ENCODE results near the gene PPFIA3.
A peak's percentile ranks its signal among the peaks of the same experiment; 100 is the strongest.

The PPFIA3 gene

DNA sequence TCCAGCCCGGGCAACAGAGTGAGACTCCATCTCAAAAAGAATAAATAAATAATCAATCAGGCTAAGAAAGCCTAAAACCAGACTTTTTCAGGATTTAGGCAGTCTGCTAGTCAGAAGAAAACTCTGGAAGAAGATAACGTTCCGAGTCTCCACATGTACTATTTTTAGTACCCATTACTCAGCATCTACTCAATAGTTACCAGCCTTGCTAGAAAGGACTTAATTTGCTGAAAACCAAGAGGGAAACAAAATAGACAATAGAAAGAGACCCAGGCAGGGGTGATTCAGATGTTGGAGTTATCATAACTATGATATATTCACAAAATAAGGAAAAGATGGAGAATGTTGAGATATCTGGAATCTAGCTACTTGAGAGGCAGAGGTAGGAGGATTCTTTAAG is 8.8 kb upstream of the PPFIA3 start:
- Histone ChIP-seq H3K4me3 (ENCODE audit: insufficient read length, low read depth) (no peak overlapping the region), H3K4me1 (ENCODE audit: insufficient read depth, insufficient read length) (peaks cover 11% of the 10 kb centered on the region), H3K9ac (ENCODE audit: insufficient read length, low read depth) (no peak overlapping the region), H3K27me3 (ENCODE audit: insufficient read depth, insufficient read length) (no peaks in the 10 kb centered on the region), H3K9me3 (ENCODE audit: insufficient read depth, low read length) (no peaks in the 10 kb centered on the region), H3K36me3 (ENCODE audit: insufficient read depth, insufficient read length, low read length) (peaks cover 44% of the 10 kb centered on the region)
- TF ChIP-seq YY1 (IDR thresholded peaks at IDR 0.05; ENCODE audit: insufficient read depth, insufficient read length) (no peak), SUZ12 (IDR thresholded peaks at IDR 0.05; ENCODE audit: extremely low read depth, insufficient read depth, insufficient read length) (no peak)
- no peak for DNase-seq (ENCODE audit: low read depth, low spot score)

DNA sequence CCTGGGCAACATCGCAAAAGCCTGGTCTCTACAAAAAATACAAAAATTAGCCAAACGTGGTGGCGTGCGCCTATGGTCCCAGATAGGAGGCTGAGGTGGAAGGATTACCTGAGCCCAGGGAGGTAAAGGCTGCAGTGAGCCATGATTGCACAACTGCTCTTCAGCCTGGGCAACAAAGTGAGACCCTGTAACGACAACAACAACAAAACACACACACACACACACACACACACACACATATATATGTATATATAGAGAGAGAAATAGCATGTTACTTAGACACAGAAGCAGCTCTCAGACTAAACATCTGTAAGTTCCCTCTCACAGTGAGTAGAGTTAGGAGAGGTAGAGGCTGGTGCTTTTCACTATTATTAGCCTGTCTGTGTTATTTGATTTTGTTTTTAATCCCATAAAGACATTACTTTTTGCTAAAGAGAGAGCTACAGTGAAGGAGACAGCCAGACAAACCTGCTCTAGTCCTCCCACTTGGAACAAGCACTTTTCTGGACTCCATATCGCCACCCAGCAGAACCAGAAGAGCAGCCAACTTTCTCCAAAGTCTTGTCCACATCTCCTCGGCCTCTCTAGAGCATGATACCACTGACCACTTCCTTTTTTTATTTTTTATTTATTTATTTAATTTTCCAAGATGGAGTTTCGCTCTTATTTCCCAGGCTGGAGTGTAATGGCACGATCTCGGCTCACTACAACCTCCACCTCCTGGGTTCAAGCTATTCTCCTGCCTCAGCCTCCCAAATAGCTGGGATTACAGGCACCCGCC is 7.9 kb upstream of the PPFIA3 start:
- peaks cover 38% of the 10 kb centered on the region for H3K36me3 ChIP-seq (ENCODE audit: insufficient read depth, insufficient read length, low read length)
- no peak for DNase-seq (ENCODE audit: low read depth, low spot score)
- no peak overlapping the region for H3K9ac ChIP-seq (ENCODE audit: insufficient read length, low read depth)
- H3K27me3 ChIP-seq (ENCODE audit: insufficient read depth, insufficient read length): no peaks in the 10 kb centered on the region
- no peak overlapping the region for H3K4me3 ChIP-seq (ENCODE audit: insufficient read length, low read depth)
- H3K4me1 ChIP-seq (ENCODE audit: insufficient read depth, insufficient read length): peaks cover 11% of the 10 kb centered on the region
- no peak for TF ChIP-seq YY1 (IDR thresholded peaks at IDR 0.05; ENCODE audit: insufficient read depth, insufficient read length)
- no peak for TF ChIP-seq ZNF274 (IDR thresholded peaks at IDR 0.05; ENCODE audit: low read depth, low read length)
- no peak for TF ChIP-seq SUZ12 (IDR thresholded peaks at IDR 0.05; ENCODE audit: extremely low read depth, insufficient read depth, insufficient read length)
- no peaks in the 10 kb centered on the region for H3K9me3 ChIP-seq (ENCODE audit: insufficient read depth, low read length)

DNA sequence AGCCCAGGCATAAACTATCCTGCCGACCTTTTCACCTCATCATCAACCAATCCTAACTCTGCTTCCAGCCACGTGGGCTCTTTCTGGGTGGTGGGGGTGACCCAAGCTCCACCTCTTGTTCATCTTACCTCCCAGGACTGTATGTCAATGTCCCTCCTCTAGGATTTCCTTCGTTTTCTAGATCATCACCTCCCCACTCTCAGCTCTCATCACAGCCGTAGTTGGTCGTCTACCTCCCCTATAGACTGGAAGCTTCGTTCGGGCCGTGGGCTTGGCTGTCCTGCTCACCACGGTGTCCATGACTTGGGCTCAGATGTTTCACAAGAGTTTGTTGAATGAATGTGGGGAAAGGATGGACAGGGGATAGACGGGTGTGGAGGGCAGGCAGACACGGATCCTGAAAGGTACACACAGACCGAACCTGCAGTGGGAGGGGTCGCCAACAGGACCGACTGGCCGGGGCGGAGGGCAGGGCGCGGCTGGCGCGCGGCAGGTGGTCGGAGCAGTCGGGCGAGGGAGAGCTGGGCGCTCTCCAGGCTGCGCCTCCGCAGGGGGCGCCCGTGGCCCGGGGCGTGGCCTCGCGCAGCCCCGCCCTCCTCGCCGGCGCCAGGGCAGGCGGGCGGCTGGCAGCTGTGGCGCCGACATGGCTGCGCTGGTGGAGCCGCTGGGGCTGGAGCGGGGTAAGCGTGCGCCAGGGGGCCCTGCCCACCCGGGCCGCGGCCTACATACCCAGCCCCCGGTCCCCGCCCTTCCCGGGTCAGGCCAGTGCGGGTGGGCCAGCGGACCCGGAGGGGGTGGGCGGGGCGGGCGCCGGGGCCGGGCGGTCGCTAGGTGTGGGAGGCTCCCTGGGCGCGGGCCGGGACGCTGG is 5.3 kb upstream of the PPFIA3 start, which contains the start of gene LIN7B:
Gene LIN7B (plus strand): TSS at position 609 of the 868 bp plus-strand sequence. CDS start 35 bp downstream, at position 644.
- H3K36me3 ChIP-seq (ENCODE audit: insufficient read depth, insufficient read length, low read length): peaks cover 12% of the 10 kb centered on the region
- H3K4me1 ChIP-seq (ENCODE audit: insufficient read depth, insufficient read length): peaks cover 6% of the 10 kb centered on the region

DNA sequence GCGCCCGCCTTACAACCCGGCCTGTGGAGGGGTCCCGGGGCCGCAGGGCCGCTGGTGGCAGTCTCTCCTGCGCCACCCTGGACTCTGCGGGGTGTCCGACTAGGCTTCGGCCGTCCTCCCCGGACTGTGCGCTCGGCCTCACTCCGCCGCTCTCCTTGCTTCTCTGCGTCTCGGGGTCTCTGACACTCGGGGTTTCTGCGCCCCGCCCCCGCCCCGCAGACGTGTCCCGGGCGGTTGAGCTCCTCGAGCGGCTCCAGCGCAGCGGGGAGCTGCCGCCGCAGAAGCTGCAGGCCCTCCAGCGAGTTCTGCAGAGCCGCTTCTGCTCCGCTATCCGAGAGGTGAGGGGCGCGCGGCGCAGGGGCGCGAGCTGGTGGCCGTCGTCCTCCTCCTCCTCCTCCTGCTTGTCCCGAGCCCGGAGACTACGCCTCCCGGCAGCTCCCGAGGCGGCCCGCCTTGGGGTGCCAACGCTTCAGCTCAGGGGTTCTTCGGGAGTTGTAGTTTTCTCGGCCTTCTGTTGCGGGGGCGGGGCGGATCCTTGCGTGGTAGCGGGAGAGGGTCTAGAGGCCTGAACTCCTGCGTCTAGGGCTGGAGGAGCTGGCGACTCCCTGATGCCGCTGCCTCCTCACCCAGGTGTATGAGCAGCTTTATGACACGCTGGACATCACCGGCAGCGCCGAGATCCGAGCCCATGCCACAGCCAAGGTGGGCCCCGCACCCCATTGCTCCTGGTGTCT is 4.5 kb upstream of the PPFIA3 start:
- H3K27me3 ChIP-seq (ENCODE audit: insufficient read depth, insufficient read length): peaks cover 5% of the 10 kb centered on the region
- DNase-seq (ENCODE audit: low read depth, low spot score): no peak
- H3K9ac ChIP-seq (ENCODE audit: insufficient read length, low read depth): peak overlapping the region; percentile 85

More for the DNA sequence above, 5.3 kb upstream of the PPFIA3 start, which contains the start of gene LIN7B:
- Histone ChIP-seq H3K9ac (ENCODE audit: insufficient read length, low read depth) (peak within 1 kb of the TSS; percentile 85), H3K4me3 (ENCODE audit: insufficient read length, low read depth) (peak within 1 kb of the TSS; percentile 70), H3K27me3 (ENCODE audit: insufficient read depth, insufficient read length) (no peaks in the 10 kb centered on the region), H3K9me3 (ENCODE audit: insufficient read depth, low read length) (no peaks in the 10 kb centered on the region)
- TF ChIP-seq YY1 (IDR thresholded peaks at IDR 0.05; ENCODE audit: insufficient read depth, insufficient read length) (no peak), ZNF274 (IDR thresholded peaks at IDR 0.05; ENCODE audit: low read depth, low read length) (no peak), SUZ12 (IDR thresholded peaks at IDR 0.05; ENCODE audit: extremely low read depth, insufficient read depth, insufficient read length) (no peak)
- DNase-seq (ENCODE audit: low read depth, low spot score): no peak

DNA sequence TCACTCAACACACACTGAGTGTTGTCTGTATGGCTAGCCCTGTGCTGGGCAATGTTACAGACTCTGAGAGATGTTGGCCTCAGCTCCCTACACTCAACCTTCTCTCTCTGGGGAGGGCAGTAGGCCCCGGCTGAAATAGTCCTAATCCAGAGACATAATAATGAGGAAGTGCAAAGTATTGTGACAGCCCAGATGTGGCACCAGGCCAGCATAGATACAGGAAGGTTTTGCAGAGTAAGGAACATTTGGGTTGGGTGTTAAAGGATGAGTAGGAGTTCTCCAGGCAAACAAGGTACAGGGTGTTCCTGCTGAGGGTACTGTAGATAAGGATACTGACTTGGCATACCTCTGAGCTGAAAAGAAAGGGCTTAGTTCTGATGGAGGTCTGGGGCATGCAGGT is 2.8 kb upstream of the PPFIA3 start:
- no peak for DNase-seq (ENCODE audit: low read depth, low spot score)
- no peaks in the 10 kb centered on the region for H3K9me3 ChIP-seq (ENCODE audit: insufficient read depth, low read length)
- no peak overlapping the region for H3K9ac ChIP-seq (ENCODE audit: insufficient read length, low read depth)
- no peak overlapping the region for H3K4me3 ChIP-seq (ENCODE audit: insufficient read length, low read depth)
- H3K4me1 ChIP-seq (ENCODE audit: insufficient read depth, insufficient read length): peaks cover 6% of the 10 kb centered on the region
- no peak for TF ChIP-seq SUZ12 (IDR thresholded peaks at IDR 0.05; ENCODE audit: extremely low read depth, insufficient read depth, insufficient read length)
- no peak for TF ChIP-seq YY1 (IDR thresholded peaks at IDR 0.05; ENCODE audit: insufficient read depth, insufficient read length)
- no peak for TF ChIP-seq ZNF274 (IDR thresholded peaks at IDR 0.05; ENCODE audit: low read depth, low read length)
- H3K27me3 ChIP-seq (ENCODE audit: insufficient read depth, insufficient read length): peaks cover 19% of the 10 kb centered on the region
- peaks cover 2% of the 10 kb centered on the region for H3K36me3 ChIP-seq (ENCODE audit: insufficient read depth, insufficient read length, low read length)

More for the DNA sequence above, 4.5 kb upstream of the PPFIA3 start:
- H3K4me3 ChIP-seq (ENCODE audit: insufficient read length, low read depth): peak overlapping the region; percentile 70
- peaks cover 6% of the 10 kb centered on the region for H3K4me1 ChIP-seq (ENCODE audit: insufficient read depth, insufficient read length)
- no peak for TF ChIP-seq SUZ12 (IDR thresholded peaks at IDR 0.05; ENCODE audit: extremely low read depth, insufficient read depth, insufficient read length)
- no peak for TF ChIP-seq YY1 (IDR thresholded peaks at IDR 0.05; ENCODE audit: insufficient read depth, insufficient read length)
- TF ChIP-seq ZNF274 (IDR thresholded peaks at IDR 0.05; ENCODE audit: low read depth, low read length): no peak
- H3K9me3 ChIP-seq (ENCODE audit: insufficient read depth, low read length): no peaks in the 10 kb centered on the region
- H3K36me3 ChIP-seq (ENCODE audit: insufficient read depth, insufficient read length, low read length): peaks cover 4% of the 10 kb centered on the region

DNA sequence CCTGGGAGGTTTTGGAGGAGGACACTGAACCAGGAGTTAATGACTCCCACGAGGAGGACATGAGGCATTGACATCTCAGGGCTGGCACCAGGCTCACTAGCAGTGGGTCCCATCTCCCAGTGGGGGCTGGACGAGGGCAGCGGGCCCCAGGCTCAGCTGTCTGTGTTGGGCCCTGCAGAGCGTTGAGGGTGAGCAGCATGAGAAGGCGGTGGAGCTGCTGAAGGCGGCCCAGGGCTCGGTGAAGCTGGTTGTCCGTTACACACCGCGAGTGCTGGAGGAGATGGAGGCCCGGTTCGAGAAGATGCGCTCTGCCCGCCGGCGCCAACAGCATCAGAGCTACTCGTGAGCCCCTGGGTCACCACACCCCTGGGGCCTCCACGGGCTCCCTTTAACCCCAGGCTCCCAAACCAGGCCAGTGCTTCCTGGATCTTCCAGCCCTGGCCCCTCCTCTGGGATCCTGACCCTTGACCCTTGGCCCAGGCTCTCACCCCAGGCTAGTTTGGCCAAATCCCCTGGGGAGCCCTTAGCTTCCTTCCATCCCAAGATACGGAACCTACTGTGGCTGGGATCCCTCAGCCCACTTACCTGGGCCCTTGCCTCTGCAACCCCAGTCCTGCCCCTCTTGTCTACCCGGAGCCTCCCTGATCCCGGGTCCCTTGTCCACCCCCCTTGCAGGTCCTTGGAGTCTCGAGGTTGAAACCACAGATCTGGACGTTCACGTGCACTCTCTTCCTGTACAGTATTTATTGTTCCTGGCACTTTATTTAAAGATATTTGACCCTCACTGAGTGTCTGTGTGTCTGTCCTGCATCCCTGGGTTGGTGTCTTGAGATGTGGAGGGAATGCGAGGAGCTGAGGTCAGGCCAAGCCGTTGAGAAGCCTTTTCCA is 1.4 kb upstream of the PPFIA3 start:
- TF ChIP-seq SUZ12 (IDR thresholded peaks at IDR 0.05; ENCODE audit: extremely low read depth, insufficient read depth, insufficient read length) (no peak), YY1 (IDR thresholded peaks at IDR 0.05; ENCODE audit: insufficient read depth, insufficient read length) (no peak), ZNF274 (IDR thresholded peaks at IDR 0.05; ENCODE audit: low read depth, low read length) (no peak)
- DNase-seq (ENCODE audit: low read depth, low spot score): no peak
- Histone ChIP-seq H3K36me3 (ENCODE audit: insufficient read depth, insufficient read length, low read length) (peaks cover 2% of the 10 kb centered on the region), H3K9ac (ENCODE audit: insufficient read length, low read depth) (peak overlapping the region; percentile 92), H3K4me1 (ENCODE audit: insufficient read depth, insufficient read length) (peaks cover 6% of the 10 kb centered on the region), H3K27me3 (ENCODE audit: insufficient read depth, insufficient read length) (peaks cover 19% of the 10 kb centered on the region), H3K9me3 (ENCODE audit: insufficient read depth, low read length) (no peaks in the 10 kb centered on the region), H3K4me3 (ENCODE audit: insufficient read length, low read depth) (peak overlapping the region; percentile 71)

Measured in NT2/D1 (cell line).